ENCODE results near the gene ITCH. TPM values are rescaled to one million over a fixed set of nuclear protein-coding genes. Genes with fewer than 3 reads are reported as not detected.
"Not testable (repeated sequence)": the region's sequence is repeated elsewhere in the genome, so short reads cannot be mapped to it uniquely, and the experiment has no call there.

The ITCH gene
- total RNA-seq, 1 donor, result 17.0 TPM

DNA sequence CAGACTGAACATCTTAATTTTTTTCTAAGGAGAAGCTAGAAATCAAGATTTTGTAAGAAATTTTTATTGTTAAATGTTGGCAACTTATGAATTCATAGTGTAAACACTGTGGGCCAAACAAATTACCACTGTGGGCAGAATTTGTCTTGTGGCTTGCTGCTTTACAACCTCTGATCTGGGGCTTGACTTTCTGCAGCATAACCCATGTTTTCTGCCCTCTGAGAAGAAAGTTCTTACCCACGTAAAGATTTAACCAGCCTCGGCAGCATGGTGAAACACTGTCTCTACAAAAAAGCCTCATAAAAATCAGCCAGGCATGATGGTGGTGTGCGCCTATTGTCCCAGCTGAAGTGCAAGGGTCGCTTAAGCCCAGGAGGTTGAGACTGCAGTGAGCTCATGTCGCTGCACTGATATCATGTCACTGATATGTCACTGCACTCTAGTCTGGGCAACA lies 12.9 kb downstream of the ITCH start:
- DNase-seq (ENCODE audit: low read depth in 2 of 3, low spot score in 2 of 3), result no peak

DNA sequence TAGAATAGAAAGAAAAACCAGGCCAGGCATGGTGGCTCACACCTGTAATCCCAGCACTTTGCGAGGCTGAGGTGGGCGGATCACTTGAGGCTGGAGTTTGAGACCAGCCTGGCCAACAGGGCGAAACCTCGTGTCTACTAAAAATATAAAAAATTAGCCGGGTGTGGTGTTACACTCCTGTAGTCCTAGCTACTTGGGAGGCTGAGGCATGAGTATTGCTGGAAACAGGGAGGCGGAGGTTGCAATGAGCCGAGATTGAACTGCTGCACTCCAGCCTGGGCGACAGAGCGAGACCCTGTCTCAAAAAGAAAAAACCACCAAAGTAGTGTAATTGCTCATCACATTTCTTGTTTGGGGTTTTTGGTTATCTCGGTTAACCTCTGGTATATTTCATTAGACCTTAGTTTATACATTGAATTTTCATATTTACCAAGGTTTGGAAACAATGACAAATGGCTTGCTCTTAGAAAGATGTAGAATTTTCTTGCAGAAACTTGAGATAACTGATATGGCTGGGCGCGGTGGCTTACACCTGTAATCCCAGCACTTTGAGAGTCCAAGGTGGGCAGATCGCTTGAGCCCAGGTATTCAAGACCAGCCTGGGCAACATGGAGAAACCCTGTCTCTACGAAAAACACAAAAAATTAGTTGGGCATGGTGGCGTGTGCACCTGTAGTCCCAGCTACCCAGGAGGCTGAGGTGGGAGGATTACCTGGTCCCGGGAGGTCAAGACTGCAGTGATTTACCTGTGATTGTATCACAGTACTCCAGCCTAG lies 14.2 kb downstream of the ITCH start:
- no peak for DNase-seq (ENCODE audit: low read depth in 2 of 3, low spot score in 2 of 3)

DNA sequence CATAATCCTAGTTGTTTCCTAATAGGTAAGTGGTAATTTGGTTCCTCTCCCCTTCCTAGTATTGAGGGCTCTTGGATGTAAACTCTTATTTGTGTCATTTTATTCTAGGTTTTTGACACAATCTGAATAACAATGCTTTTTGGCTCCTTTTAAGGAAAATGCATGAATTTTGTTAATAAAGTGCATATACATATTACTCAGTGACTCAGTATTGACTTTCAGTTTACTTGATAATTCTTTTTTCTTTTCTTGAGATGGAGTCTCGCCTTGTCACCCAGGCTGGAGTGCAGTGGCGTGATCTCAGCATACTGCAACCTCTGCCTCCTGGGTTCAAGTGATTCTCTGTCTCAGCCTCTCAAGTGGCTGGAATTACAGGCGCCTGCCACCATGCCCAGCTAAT lies 19.1 kb downstream of the ITCH start:
- no peak for DNase-seq (ENCODE audit: low read depth in 2 of 3, low spot score in 2 of 3)

DNA sequence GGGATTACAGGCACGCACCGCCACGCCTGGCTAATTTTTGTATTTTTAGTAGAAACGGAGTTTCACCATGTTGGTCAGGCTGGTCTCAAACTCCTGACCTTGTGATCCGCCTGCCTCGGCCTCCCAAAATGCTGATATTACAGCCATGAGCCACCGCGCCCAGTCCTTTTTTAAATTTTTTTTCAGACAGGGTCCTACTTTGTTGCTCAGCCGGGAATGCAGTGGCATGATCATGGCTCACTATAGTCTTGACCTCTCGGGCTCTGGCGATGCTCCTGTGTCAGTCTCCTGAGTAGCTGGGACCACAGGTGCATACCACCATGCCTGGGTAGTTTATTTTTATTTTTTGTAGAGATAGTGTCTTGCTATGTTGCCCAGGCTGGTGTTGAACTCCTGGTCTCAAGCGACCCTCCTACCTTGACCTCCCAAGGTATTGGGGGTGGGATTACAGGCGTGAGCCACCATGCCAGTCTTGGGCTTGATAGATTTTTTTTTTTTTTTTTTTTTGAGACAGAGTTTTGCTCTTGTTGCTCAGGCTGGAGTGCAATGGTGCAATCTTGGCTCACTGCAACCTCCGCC lies 19.9 kb downstream of the ITCH start:
- DNase-seq (ENCODE audit: low read depth in 2 of 3, low spot score in 2 of 3), result not testable (repeated sequence)

DNA sequence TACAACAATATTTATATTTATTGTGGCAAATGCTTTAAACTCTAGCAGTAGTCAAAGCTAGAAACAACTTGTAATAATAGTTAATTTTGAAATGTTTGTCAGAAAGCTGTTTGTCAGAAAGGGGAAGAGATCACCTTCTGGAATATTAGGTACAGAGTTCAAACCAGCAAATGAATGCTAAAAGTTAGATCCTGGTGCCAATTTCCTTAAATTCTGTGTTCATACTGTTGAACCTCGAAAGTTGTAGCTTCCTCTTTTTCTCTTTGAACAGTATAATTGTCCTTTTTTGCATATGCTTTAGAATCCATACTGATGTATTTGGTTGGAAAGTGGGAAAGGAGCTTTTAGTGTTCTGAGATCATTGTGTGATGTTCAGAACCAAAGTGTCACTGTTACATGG lies 22.4 kb downstream of the ITCH start:
- DNase-seq (ENCODE audit: low read depth in 2 of 3, low spot score in 2 of 3), result peak in 1 of 3 donors; percentile 39

DNA sequence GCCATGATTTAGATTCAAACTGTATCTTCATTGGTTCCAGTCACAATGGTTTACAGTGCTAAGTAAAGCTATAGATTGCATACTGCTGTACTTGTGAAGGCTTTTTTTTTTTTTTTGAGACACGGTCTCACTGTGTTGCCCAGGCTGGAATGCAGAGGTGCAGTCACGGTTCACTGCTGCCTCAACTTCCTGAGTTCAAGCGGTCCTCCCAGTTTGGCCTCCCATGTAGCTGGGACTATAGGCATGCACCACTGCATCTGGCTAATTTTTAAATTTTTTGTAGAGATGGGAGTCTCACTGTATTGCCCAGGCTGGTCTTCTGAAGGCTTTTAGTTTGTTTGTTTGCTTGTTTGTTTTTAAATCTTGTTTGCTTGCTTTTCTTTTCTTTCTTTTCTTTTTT lies 24.9 kb downstream of the ITCH start:
- DNase-seq (ENCODE audit: low read depth in 2 of 3, low spot score in 2 of 3), result no peak

DNA sequence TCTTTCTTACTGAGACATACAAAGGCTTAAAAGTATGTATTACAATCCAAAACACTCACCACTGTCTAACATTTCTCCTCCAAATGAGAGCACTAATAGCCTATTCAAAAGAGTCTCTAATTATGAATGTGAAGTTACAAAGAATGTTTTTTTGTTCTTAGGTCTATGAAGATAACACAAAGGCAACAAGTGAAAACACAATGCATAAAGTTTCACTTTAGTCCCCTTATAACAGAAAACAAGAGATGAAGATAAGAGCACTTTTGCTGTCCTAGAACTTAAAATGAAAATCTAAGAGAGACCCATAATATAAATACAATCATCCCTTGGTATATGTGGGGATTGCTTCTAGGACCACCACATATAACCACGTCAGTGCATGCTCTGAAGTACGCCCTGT lies 25.6 kb downstream of the ITCH start:
- no peak for DNase-seq (ENCODE audit: low read depth in 2 of 3, low spot score in 2 of 3)

DNA sequence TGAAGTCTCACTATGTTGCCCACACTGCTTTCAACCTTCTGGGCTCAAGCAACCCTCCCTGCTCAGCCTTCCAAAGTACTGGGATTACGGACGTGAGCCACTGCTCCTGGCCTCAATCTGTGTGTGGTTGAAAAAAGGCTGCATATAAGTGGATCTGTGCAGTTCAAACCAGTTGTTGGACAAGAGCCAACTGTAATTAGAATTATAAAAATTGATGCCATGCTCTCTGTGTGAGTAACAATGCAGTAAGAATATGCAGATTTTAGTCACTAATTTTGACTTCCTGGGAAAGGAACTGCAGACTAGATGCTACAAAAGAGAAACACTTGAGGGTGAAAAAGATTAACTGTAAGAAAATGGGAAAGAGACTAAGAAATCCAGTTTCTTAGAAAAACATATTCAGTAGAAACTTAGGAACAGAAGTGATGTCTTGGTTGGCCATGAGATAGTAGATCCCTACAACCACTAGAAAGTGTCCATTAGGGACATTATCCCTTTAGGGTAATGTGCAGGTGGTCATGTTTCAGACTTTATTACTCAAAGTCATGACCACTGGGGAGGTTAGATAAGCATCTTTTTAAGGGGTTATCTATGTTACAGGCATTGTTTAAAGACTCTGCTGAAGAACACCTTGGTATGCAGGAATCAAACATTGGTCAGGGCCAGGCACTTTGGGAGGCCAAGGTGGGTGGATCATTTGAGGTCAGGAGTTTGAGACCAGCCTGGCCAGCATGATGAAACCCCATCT lies 26.3 kb downstream of the ITCH start:
- DNase-seq (ENCODE audit: low read depth in 2 of 3, low spot score in 2 of 3), result no peak

DNA sequence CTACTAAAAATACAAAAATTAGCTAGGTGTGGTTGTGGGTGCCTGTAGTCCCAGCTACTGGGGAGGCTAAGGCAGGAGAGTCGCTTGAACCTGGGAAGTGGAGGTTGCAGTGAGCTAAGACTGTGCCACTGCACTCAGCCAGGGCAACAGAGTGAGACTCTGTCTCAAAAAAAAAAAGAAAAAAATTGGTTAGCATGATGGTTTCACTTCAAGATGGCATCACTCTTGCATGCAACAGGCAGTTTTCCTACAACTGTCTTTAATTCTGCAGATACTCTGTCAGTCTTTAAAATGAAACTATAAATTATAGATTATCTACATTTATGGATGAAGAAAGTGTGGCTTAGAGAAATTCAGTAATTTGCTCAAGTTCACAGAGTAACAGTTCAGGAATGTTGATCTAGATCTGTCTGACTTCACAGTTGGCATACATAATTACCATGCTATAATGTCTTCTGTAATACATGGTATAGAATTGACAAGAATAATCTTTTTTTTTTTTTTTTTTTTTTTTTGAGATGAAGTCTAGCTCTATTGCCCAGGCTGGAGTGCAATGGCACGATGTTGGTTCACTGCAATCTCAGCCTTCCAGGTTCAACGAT lies 27.0 kb downstream of the ITCH start:
- DNase-seq (ENCODE audit: low read depth in 2 of 3, low spot score in 2 of 3), result no peak

DNA sequence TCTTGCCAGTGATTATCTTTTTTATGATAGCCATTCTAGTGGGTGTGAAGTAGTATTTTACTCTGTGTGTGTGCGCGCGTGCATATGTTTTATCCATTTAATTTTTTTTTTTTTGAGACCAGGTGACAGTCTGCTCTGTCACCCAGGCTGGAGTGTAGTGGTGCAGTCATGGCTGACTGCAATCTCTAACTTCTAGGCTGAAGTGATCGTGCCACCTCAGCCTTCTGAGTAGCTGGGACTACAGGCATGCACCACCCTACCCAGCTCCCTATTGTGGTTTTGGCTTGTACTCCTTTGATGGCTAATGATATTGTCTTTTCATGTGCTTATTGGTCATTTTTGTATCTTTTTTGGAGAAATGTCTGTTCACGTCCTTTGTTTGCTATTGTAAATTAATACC lies 33.3 kb downstream of the ITCH start:
- DNase-seq (ENCODE audit: low read depth in 2 of 3, low spot score in 2 of 3), result no peak

DNA sequence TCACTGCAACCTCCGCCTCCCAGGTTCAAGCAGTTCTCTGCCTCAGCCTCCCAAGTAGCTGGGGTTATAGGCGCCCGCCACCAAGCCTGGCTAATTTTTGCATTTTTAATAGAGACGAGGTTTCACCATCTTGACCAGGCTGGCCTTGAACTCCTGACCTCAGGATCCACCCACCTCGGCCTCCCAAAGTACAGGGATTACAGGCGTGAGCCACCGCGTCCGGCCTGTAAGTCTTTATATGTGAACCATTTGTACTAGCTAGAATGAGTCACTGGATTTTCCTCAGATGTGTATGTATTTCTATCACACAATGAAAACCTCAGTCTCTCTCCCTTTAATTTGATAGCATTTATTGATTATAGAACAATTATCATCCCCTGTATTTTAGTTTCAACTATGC lies 34.0 kb downstream of the ITCH start:
- DNase-seq (ENCODE audit: low read depth in 2 of 3, low spot score in 2 of 3), result no peak

DNA sequence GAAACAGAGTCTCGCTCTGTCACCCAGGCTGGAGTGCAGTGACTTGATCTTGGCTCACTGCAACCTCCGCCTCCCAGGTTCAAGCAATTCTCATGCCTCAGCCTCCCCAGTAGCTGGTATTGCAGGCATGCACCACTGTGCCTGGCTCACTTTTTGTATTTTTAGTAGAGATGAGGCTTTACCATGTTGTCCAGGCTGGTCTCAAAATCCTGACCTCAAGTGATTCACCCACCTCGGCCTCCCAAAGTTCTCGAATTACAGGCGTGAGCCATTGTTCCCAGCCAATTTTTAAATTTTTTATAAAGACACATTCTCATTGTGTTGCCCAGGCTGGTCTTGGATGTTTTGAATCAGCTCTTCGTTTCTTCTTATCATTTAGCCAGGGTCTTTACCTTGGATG lies 37.7 kb downstream of the ITCH start:
- not testable (repeated sequence) for DNase-seq (ENCODE audit: low read depth in 2 of 3, low spot score in 2 of 3)

DNA sequence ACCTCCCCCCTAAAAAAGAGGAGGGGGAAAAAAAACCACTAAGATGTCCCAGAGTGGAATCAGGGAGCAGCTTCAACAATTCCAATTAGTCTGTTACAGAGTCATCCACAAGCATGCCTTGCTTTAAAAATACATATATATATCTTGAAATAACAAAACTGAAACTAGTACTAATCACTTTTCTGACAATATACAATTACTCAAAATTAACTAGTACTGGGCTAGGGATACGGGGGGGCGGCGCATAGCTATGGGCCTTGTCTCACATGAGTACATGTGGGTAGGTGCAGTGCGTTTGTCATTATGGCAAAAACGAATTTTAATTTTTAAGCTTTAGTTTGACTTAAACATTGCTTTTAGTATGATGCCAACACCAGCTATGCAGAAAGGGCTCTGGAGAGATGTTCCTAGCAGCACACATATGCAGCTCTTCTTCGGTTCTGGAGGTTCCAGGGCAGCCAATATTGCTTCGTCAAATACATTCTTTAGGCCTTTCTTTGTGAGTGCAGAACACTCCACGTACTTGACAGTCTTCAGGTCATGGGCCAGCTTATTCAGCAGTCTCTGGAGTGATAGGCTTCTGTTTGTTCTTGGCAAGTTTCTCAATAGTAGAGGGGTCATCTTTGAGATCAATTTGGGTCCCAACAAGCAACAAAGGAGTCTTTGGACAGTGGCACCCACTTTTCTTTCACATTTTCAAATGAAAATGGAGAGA lies 38.8 kb downstream of the ITCH start:
- no peak for DNase-seq (ENCODE audit: low read depth in 2 of 3, low spot score in 2 of 3)

DNA sequence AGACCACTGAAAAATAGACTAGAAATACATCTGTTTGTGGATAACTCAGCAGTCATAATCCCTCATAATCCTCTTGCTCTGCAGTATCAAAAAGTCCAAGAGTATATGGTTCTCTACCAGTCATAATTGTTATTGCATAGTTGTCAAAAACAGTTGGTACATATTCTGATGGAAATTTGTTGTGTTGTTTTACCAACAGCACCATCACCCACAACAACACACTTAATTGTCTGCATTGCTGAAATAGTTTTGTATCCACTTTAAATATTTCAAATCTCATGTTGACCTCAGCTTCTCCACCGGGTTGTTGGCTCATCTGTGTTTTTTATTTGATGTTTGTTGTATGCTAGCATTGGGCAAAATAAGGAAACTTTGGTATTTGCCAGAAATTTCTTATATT lies 39.4 kb downstream of the ITCH start:
- no peak for DNase-seq (ENCODE audit: low read depth in 2 of 3, low spot score in 2 of 3)

DNA sequence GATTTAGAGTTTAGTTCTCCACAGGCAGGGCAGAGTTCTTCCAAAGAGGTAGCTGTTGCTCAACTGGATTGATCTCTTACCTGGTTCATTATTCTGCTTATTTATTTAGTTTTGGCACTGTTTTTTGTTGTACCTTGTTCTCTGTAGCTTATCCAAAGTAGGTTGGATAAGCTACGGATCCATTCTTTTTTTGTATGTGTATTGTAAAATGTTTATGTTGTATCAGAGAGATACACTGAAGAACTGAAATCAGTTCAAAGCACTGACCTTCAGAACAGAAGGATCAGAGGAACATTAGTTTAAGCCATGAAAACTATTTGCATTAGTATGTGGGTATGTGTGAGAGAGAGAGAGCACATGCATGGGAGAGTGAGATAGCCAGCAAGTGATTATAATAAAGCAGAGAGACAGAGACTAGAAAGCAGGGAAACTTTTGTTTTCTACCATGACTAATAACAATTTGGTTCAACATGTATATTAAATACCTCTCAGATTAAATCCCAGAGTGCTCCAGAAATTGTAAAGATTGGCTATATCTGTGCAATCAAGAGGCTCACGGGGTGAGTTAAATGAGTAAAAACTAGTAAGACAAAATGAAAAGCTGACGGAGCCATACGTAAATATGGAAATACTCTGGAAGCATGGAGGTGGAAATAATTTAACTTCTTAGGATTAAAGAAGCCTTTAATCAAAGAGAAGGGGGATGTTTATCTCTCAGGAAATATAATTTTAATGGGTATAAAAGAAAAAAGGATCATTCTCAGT lies 40.2 kb downstream of the ITCH start:
- DNase-seq (ENCODE audit: low read depth in 2 of 3, low spot score in 2 of 3), result no peak

DNA sequence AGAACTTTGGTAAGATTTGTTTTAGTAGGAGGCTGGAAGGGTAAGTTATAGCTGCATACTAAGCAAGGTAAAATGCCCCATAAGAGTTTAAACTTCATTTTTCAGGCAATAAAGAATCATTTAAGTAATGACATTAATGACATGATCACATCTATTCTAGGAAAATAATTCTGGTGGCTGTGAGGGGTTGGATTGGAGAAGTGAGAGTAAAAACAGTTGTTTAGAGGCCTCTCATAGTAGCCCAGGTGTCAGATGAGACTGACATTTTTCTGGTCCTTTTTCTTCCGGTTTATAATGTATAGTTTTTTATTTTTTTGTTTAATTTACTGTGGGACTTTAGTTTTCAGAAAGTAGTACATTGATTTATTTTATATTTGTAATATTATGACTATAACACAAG lies 40.8 kb downstream of the ITCH start:
- DNase-seq (ENCODE audit: low read depth in 2 of 3, low spot score in 2 of 3), result no peak

DNA sequence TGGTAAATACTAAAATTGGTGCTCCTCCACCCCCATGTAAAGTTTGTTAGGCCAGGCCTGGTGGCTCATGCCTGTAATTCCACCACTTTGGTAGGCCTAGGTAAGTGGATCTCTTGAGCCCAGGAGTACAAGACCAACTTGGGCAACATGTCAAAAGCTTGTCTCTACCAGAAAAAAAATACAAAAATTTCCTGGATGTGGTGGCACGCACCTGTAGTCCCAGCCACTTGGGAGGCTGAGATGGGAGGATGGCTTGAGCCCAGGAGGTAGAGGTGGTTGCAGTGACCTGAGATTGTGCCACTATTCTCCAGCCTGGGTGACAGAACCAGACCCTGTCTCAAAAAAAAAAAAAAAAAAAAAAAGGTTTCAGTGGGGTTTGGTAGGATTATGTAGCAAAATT lies 41.7 kb downstream of the ITCH start:
- no peak for DNase-seq (ENCODE audit: low read depth in 2 of 3, low spot score in 2 of 3)

DNA sequence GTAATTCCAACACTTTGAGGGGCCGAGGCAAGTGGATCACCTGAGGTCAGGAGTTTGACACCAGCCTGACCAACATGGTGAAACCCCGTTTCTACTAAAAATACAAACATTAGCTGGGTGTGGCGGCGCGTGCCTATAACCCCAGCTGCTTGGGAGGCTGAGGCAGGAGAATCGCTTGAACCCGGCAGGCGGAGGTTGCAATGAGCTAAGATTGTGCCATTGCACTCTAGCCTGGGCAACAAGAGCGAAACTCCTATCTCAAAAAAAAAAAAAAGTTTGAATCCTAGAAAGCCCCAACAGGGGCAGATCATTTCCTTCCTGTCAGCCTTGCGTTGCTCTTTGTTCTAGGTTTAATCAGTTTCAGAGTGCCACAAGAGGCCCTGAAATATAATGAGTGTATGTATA lies 42.2 kb downstream of the ITCH start:
- DNase-seq (ENCODE audit: low read depth in 2 of 3, low spot score in 2 of 3), result peak; percentile 13 to 58 (median 39)

DNA sequence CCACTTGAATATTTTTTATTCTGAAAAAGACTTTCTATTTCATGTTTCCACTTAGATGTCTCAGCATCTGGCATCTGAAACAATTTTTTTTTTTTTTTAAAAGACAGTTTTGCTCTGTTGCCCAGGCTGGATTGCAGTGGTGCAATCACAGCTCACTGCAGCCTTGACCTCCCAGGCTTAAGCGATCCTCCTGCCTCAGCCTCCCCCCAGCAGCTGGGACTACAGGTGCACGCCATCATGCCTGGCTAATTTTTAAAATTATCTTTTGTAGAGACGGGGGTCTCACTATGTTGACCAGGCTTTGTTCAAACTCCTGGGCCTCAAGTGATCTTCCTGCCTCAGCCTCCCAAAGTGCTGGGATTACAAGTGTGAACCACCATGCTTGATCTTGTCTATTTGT lies 42.9 kb downstream of the ITCH start:
- DNase-seq (ENCODE audit: low read depth in 2 of 3, low spot score in 2 of 3), result not testable (repeated sequence)

DNA sequence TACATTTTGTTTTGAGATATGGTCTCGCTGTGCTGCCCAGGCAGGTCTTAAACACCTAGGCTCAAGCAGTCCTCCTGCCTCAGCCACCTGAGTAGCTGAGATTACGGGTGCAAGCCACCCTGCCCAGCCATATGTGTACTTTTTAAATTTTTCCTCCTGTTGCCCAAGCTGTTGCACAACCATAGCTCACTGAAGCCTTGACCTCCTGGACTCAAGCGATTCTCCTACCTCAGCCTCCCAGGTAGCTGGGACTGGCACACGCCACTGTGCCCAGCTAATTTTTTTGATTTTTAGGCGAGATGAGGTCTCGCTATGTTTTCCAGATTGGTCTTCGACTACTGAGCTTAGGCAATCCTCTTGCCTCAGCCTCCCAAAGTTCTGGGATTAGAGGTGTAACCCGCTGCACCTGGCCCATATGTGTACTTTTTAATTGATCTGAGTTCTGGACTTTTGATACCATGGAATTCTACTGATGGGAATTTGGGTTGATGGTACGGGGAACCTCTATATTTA lies 44.9 kb downstream of the ITCH start:
- no peak for DNase-seq (ENCODE audit: low read depth in 2 of 3, low spot score in 2 of 3)
